Calu3 (cell line): ENCODE results near the gene CCR6. TPM values are rescaled to one million over a fixed set of nuclear protein-coding genes. Genes with fewer than 3 reads are reported as not detected.

Experiments
- BruUV-seq: library from RNA; stranded (reverse); fragments of 400-500 nt; replicated peaks from 2 replicates; lab custom pipeline; 2021; lab: Mats Ljungman, UMichigan
- CTCF ChIA-PET: fragments of 300-600 bp; sonication (Branson Sonifier 250); formaldehyde crosslinking; loops from one replicate; lab custom pipeline; 2022; ENCODE audit warnings: antibody characterized with exemption; lab: Charles Lee
- DNase-seq: peaks from one replicate; pipeline ENCODE4 v3.0.0; 2022
- H3K27ac Mint-ChIP-seq: one replicate; pipeline ENCODE4 v1.8.0; 2022; ENCODE audit warnings: mixed read lengths; ENCODE audit not compliant: unreplicated experiment
- H3K27me3 Mint-ChIP-seq: one replicate; pipeline ENCODE4 v1.8.0; 2022; ENCODE audit warnings: mixed read lengths; ENCODE audit not compliant: unreplicated experiment
- H3K36me3 Mint-ChIP-seq: one replicate; pipeline ENCODE4 v1.8.0; 2022; ENCODE audit warnings: mild to moderate bottlenecking, moderate library complexity, mixed read lengths; ENCODE audit not compliant: insufficient read depth, unreplicated experiment
- H3K4me1 Mint-ChIP-seq: one replicate; pipeline ENCODE4 v1.8.0; 2022; ENCODE audit warnings: mild to moderate bottlenecking, low read depth, mixed read lengths; ENCODE audit not compliant: unreplicated experiment
- H3K4me3 Mint-ChIP-seq: one replicate; pipeline ENCODE4 v1.8.0; 2022; ENCODE audit warnings: mild to moderate bottlenecking, low read depth, moderate library complexity, mixed read lengths; ENCODE audit not compliant: unreplicated experiment
- H3K9me3 Mint-ChIP-seq: one replicate; pipeline ENCODE4 v1.8.0; 2022; ENCODE audit warnings: low read depth, mixed read lengths; ENCODE audit not compliant: unreplicated experiment
- CTCF ChIP-seq: fragments of 200-600 bp; IDR thresholded peaks from one replicate; pipeline ENCODE4 v1.8.0; 2022; ENCODE audit warnings: antibody characterized with exemption; ENCODE audit not compliant: unreplicated experiment
- intact Hi-C: fragments of 100-400 bp; cut with micrococcal nuclease; formaldehyde crosslinking; loops from one replicate; pipeline ENCODE4 v1.10.0; 2022; ENCODE audit not compliant: unreplicated experiment
- total RNA-seq: library from RNA; stranded (reverse); gene quantifications from 2 replicates; pipeline ENCODE4 v1.2.3, GENCODE V29; 2022

CCR6 gene
- total RNA-seq, 1 experiment from 2014 or later: not detected

- DNase-seq: no peak
- Mint-ChIP-seq H3K27ac (no peak overlapping the region), H3K36me3 (no peaks in the 10 kb centered on the region), H3K4me1 (peaks cover 4% of the 10 kb centered on the region), H3K27me3 (peaks cover 62% of the 10 kb centered on the region), H3K9me3 (peaks cover 3% of the 10 kb centered on the region), H3K4me3 (no peak overlapping the region)
- CTCF ChIA-PET: no interaction called here
- intact Hi-C loops: no loop called here
- no TSS peak for BruUV-seq
- no peak for TF ChIP-seq CTCF
Observed at GRCh38 chr6:167145461-167145860, 22.6 kb downstream of the CCR6 start.

GRCh38 chr6:167146135-167146534, 23.2 kb downstream of the CCR6 start:
- Mint-ChIP-seq H3K4me1 (no peaks in the 10 kb centered on the region), H3K27ac (no peak overlapping the region), H3K4me3 (no peak overlapping the region), H3K9me3 (peaks cover 3% of the 10 kb centered on the region), H3K36me3 (no peaks in the 10 kb centered on the region), H3K27me3 (peaks cover 63% of the 10 kb centered on the region)
- CTCF ChIA-PET: no interaction called here
- TF ChIP-seq CTCF: no peak
- intact Hi-C loops: no loop called here
- no peak for DNase-seq
- BruUV-seq: no TSS peak

GRCh38 chr6:167146977-167147376, 24.1 kb downstream of the CCR6 start:
- no peak overlapping the region for H3K27ac Mint-ChIP-seq
- no peak for DNase-seq
- no peaks in the 10 kb centered on the region for H3K36me3 Mint-ChIP-seq
- peaks cover 3% of the 10 kb centered on the region for H3K9me3 Mint-ChIP-seq
- BruUV-seq: no TSS peak
- TF ChIP-seq CTCF: no peak
- peaks cover 71% of the 10 kb centered on the region for H3K27me3 Mint-ChIP-seq
- no peaks in the 10 kb centered on the region for H3K4me1 Mint-ChIP-seq
- H3K4me3 Mint-ChIP-seq: no peak overlapping the region
- intact Hi-C loops: no loop called here
- CTCF ChIA-PET: no interaction called here

GRCh38 chr6:167148021-167148420, 25.1 kb downstream of the CCR6 start:
- no peaks in the 10 kb centered on the region for H3K36me3 Mint-ChIP-seq
- no peak for TF ChIP-seq CTCF
- H3K4me1 Mint-ChIP-seq: no peaks in the 10 kb centered on the region
- peaks cover 82% of the 10 kb centered on the region for H3K27me3 Mint-ChIP-seq
- no peak for DNase-seq
- CTCF ChIA-PET: no interaction called here
- intact Hi-C loops: no loop called here
- no peak overlapping the region for H3K27ac Mint-ChIP-seq
- H3K9me3 Mint-ChIP-seq: peaks cover 3% of the 10 kb centered on the region
- no peak overlapping the region for H3K4me3 Mint-ChIP-seq
- no TSS peak for BruUV-seq
